Glomerular visceral epithelial cell (primary cell): ENCODE data around the gene SMYD1.
"Not testable (repeated sequence)": the region's sequence is repeated elsewhere in the genome, so short reads cannot be mapped to it uniquely, and the experiment has no call there.

ENCODE experiments used
- DNase-seq: peaks from one replicate; pipeline ENCODE4 v3.0.0-alpha.2; 2016; ENCODE audit errors: extremely low spot score

Gene SMYD1

GRCh38 chr2:88067598-88067997 is at the start of gene SMYD1:
SMYD1 (plus strand) TSS chr2:88067825; CDS start chr2:88067865, 40 bp downstream.
- no peak for DNase-seq

- DNase-seq = not testable (repeated sequence)
Measured at GRCh38 chr2:88018077-88018805, 49.4 kb upstream of the SMYD1 start.

- DNase-seq = no peak
Measured at GRCh38 chr2:88018909-88019308, 48.7 kb upstream of the SMYD1 start.

DNA sequence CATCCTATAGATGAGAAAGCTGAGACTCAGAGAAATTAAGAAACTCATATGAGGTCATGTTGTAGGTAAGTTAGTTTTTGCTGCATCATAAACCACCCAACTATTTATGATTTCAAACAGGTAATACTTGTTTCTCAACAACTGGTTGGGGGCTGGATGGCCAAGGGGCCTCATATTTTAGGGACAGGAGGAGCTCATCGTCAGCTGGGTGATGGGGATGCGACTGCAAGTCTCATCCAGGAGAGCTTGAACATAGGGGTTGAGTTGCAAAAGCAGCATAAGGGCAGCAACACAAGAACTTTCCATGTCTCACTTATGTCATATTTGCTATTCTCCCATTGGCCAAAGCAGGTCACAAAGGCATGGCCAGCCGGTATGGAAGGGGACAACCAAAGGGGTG is 47.6 kb upstream of the SMYD1 start:
- DNase-seq = no peak

GRCh38 chr2:88022669-88022921 is 45.0 kb upstream of the SMYD1 start:
- no peak for DNase-seq

GRCh38 chr2:88024509-88024908 is 43.1 kb upstream of the SMYD1 start:
- no peak for DNase-seq

DNA sequence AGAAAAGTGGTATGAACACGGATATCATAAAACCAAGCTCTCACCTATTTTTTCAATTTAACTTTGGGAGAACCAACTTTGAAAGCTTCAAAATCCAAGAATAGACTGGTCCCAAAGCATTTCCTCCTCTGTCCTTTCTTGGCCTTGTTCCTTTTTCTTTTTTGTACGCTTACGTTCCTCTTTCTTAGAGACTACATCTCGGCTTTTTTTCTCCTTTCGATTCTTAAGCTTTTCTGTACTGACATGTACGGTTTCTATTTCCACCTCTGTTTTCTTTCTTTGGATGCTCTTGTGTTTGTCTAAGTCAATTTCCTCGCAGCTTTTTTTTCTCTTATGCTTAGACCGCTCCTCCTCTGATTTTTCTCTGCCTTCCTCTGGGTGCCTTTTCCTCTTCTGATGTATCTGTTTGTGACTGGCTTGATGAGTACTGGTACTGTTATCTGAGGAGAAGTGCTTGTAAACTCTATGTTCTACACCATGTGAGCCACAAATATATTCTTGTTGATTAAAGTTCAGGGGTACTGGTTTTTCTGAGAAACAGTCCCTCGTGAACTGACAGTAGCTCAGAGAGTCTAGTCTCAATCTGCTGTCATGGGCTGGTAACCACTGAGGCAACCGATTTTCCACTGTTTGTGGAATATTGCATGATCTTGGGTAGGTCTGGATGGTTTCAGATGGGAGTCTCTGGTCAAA is 39.8 kb upstream of the SMYD1 start:
- no peak for DNase-seq

DNA sequence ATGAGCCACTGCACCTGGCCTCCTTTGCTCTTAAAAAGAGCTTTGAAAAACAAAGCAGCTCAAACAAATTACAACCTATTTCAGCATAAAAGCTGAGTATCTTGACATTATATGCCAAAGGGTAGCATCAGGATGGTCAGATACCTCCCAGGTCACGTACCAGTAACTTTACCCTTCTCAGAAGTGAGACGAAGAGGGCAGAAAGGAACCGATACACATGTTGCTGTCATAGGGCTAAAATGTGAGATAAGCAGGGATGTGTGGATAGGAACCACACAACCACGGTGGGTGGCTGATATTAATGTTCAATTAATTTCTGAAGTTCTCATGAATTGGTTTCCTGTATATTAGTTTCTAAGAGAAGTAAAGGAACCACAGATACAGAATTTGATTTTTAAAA is 38.7 kb upstream of the SMYD1 start:
- no peak for DNase-seq

- DNase-seq = no peak
Measured at GRCh38 chr2:88032070-88032702, 35.4 kb upstream of the SMYD1 start.

GRCh38 chr2:88036182-88036581 is 31.4 kb upstream of the SMYD1 start:
- DNase-seq = no peak

- no peak for DNase-seq
Measured at GRCh38 chr2:88036606-88037005, 31.0 kb upstream of the SMYD1 start.

GRCh38 chr2:88038263-88039105 is 29.1 kb upstream of the SMYD1 start:
- peak; percentile 86 for DNase-seq

DNA sequence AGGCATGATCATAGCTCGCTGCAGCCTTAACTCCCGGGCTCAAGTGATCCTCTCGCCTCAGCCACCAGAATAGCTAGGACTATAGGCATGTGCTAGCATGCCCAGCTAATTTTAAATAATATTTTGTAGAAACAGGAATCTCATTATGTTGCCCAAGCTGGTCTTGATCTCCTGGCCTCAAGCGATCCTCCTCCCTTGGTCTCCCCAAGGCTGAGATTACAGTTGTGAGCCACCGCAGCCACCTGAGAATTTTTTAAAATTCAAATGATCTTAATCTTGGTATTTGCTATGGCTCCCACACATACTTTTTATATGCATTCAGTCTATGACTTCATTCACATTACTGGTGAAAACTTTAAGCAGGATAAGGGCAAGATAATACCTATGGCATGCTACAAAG is 25.1 kb upstream of the SMYD1 start:
- no peak for DNase-seq

- DNase-seq = not testable (repeated sequence)
Measured at GRCh38 chr2:88045561-88045960, 22.1 kb upstream of the SMYD1 start.

- DNase-seq = no peak
Measured at GRCh38 chr2:88048541-88048940, 19.1 kb upstream of the SMYD1 start.

DNA sequence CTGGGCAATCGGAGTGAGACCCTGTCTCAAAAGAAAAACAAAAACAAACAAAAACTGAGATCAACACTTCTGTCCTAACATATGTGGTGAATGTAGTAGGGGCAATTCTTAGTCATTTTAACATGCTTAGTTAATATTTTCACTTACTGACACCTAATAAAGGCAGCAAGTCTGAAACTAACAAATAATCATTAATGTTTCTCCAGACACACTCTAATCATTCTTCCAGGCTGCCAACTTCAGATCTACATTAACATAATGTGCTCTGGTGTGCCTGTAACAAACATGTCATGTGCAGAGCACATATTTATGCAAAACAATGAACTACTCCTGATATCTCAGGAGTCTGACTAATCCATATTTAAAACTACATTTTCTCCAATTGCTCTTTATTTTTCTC is 18.0 kb upstream of the SMYD1 start:
- DNase-seq = no peak

DNA sequence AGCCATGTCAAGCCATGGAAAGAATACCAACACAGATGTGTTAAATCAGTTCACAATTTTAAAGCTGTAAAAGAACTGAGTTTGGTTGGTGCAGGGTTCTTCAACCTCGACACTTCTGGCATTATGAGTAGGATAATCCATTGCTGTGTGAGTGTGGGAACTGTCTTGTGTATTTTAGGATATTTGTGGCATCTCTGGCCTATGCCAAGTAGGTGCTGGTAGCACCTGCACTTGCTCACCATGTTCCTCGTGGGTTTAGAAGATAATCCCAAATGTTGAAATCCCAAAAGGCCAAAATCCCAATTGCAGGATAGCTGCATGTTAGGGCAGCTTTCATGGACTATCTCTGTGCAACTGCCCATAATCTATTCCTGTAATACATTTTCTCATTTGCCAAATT is 15.8 kb upstream of the SMYD1 start:
- no peak for DNase-seq

- DNase-seq = no peak
Measured at GRCh38 chr2:88053296-88053695, 14.3 kb upstream of the SMYD1 start.

- no peak for DNase-seq
Measured at GRCh38 chr2:88053934-88054781, 13.5 kb upstream of the SMYD1 start.

- DNase-seq = no peak
Measured at GRCh38 chr2:88054782-88055370, 12.7 kb upstream of the SMYD1 start.
